ENCODE results near the gene ADISSP. TPM values are rescaled to one million over a fixed set of nuclear protein-coding genes. Genes with fewer than 3 reads are reported as not detected.

Gene ADISSP
- total and polyA plus RNA-seq, 11 donors = 7.8 to 22.2 (median 13.7) TPM

- intact Hi-C loops (cut with DNase I) = loop anchor here in 6 of 10 donors (2.0 to 5.0 kb wide), 2 partner anchors 21 to 36 kb away; no protein-coding TSS in a partner anchor
- H3K4me1 ChIP-seq = peaks cover 0 to 60% (median 11%) of the 10 kb centered on the region in 12 donors
- ATAC-seq (peak; percentile 1 to 6 (median 2)), DNase-seq (no peak)
- peaks cover 0 to 12% (median 0%) of the 10 kb centered on the region in 9 donors for H3K27me3 ChIP-seq
- peaks cover 0 to 37% (median 17%) of the 10 kb centered on the region in 9 donors for H3K36me3 ChIP-seq
- H3K4me3 ChIP-seq = no peak overlapping the region
- no peaks in the 10 kb centered on the region for H3K9me3 ChIP-seq
- 61 to 80% (median 75%) methylated on average over 19 to 26 of the region's 26 CpGs for WGBS, 4 donors
- peak overlapping the region in 6 of 12 donors; percentile 1 to 44 (median 29) for H3K27ac ChIP-seq
- TF ChIP-seq POLR2A (IDR thresholded peaks at IDR 0.05) (no peak), CTCF (IDR thresholded peaks at IDR 0.05) (no peak)
These were observed 13.9 kb downstream of the ADISSP start for GRCh38 chr20:3753501-3754275.

GRCh38 chr20:3753098-3753497 lies 14.5 kb downstream of the ADISSP start:
- Histone ChIP-seq H3K27ac (peak overlapping the region in 6 of 12 donors; percentile 1 to 44 (median 29)), H3K9me3 (no peaks in the 10 kb centered on the region), H3K36me3 (peaks cover 0 to 42% (median 21%) of the 10 kb centered on the region in 9 donors), H3K4me1 (peaks cover 0 to 57% (median 10%) of the 10 kb centered on the region in 12 donors), H3K4me3 (no peak overlapping the region), H3K27me3 (peaks cover 0 to 12% (median 0%) of the 10 kb centered on the region in 9 donors)
- peak; percentile 55 to 78 (median 61) for ATAC-seq
- no peak for TF ChIP-seq POLR2A (IDR thresholded peaks at IDR 0.05)
- peak; percentile 63 to 81 (median 72) for TF ChIP-seq CTCF (IDR thresholded peaks at IDR 0.05)
- intact Hi-C loops (cut with DNase I) = loop anchor here in 5 of 10 donors (5.0 kb wide), 1 partner anchor 36 kb away; no protein-coding TSS in a partner anchor
- peak in 2 of 5 donors; percentile 61 to 64 for DNase-seq
- WGBS, 4 donors = 43 to 61% (median 46%) methylated on average over 4 of the region's 4 CpGs

- Histone ChIP-seq H3K4me1 (peaks cover 0 to 51% (median 8%) of the 10 kb centered on the region in 12 donors), H3K27ac (peak overlapping the region in 5 of 12 donors; percentile 6 to 44 (median 26)), H3K4me3 (peak overlapping the region in 10 of 12 donors; percentile 28 to 53 (median 47)), H3K36me3 (peaks cover 0 to 49% (median 27%) of the 10 kb centered on the region in 9 donors), H3K9me3 (no peaks in the 10 kb centered on the region), H3K27me3 (peaks cover 0 to 12% (median 0%) of the 10 kb centered on the region in 9 donors)
- intact Hi-C loops (cut with DNase I) = loop anchor here in 5 of 10 donors (5.0 kb wide), 1 partner anchor 35 kb away; no protein-coding TSS in a partner anchor
- ATAC-seq (peak in 2 of 4 donors; percentile 1 to 8), DNase-seq (no peak)
- 32 to 48% (median 36%) methylated on average over 13 of the region's 13 CpGs for WGBS, 4 donors
- TF ChIP-seq POLR2A (IDR thresholded peaks at IDR 0.05) (no peak), CTCF (IDR thresholded peaks at IDR 0.05) (no peak)
These were observed 15.2 kb downstream of the ADISSP start for GRCh38 chr20:3752386-3752759.

All from heart left ventricle (tissue), 16 donors.